ENCODE results near the gene EXO1. TPM values are rescaled to one million over a fixed set of nuclear protein-coding genes. Genes with fewer than 3 reads are reported as not detected.
A peak's percentile ranks its signal among the peaks of the same experiment; 100 is the strongest.

Gene EXO1
- total and polyA plus RNA-seq, 9 of the 15 experiments (the other 6 are each of a cell fraction or from before 2014, with no cell fraction given), result 36.0 to 125 (median 83.9) TPM

GRCh38 chr1:241847540-241847795 is 536 bp upstream of the EXO1 start (continued):
- TF ChIP-seq ZFP36 (IDR thresholded peaks at IDR 0.05; ENCODE audit: low read depth, low read length, partially characterized antibody) (no peak), ZZZ3 (IDR thresholded peaks at IDR 0.05) (no peak), ZNF318 (IDR thresholded peaks at IDR 0.05; ENCODE audit: borderline replicate concordance in 1 of 2, low read depth in 1 of 2) (0 out of 4 replicates have a peak, but pooled peaks of 1 of the 2 experiments have one; percentile 8), ZNF76 (CRISPR knock-in tag; IDR thresholded peaks at IDR 0.05; ENCODE audit: borderline replicate concordance) (no peak), ZNF23 (CRISPR knock-in tag; IDR thresholded peaks at IDR 0.05) (no peak), MCM2 (IDR thresholded peaks at IDR 0.05; ENCODE audit: low read depth) (no peak), ESRRB (CRISPR knock-in tag; IDR thresholded peaks at IDR 0.05; ENCODE audit: borderline replicate concordance) (no peak), ZNF41 (CRISPR knock-in tag; conservative IDR thresholded peaks at IDR 0.05) (0 out of 2 replicates have a peak, but pooled peaks have one; percentile 6), BMI1 (IDR thresholded peaks at IDR 0.05; ENCODE audit: low read length) (no peak), MTA2 (IDR thresholded peaks at IDR 0.05; ENCODE audit: low read depth) (no peak), ZNF561 (CRISPR knock-in tag; conservative IDR thresholded peaks at IDR 0.05) (0 out of 2 replicates have a peak, but pooled peaks have one; percentile 42), BRD9 (IDR thresholded peaks at IDR 0.05; ENCODE audit: low read depth, partially characterized antibody) (peak; percentile 47), ZNF239 (CRISPR knock-in tag; IDR thresholded peaks at IDR 0.05) (no peak), CXXC5 (CRISPR knock-in tag; IDR thresholded peaks at IDR 0.05) (no peak), RNF219 (CRISPR knock-in tag; IDR thresholded peaks at IDR 0.05) (no peak), NR0B1 (IDR thresholded peaks at IDR 0.05; ENCODE audit: partially characterized antibody) (no peak), ETV6 (IDR thresholded peaks at IDR 0.05; ENCODE audit: borderline replicate concordance in 1 of 2, low read depth in 2 of 2, low read length in 1 of 2) (0 out of 4 replicates have a peak, but pooled peaks of 1 of the 2 experiments have one; percentile 38), ETV6 (CRISPR knock-in tag; IDR thresholded peaks at IDR 0.05; ENCODE audit: borderline replicate concordance) (no peak), HDAC2 (IDR thresholded peaks at IDR 0.05) (no peak)
